Activated naive CD8-positive, alpha-beta T cell treated with anti-CD3 and anti-CD28 coated beads, Interleukin-2, amount 50 U/mL, for 16 hours (primary cell): ENCODE measurements around the gene VRK3.
"Not testable (repeated sequence)": the region's sequence is repeated elsewhere in the genome, so short reads cannot be mapped to it uniquely, and the experiment has no call there.

ENCODE experiments used
- DNase-seq: peaks from one replicate; pipeline ENCODE4 v3.0.0-alpha.2; 2020; ENCODE audit warnings: low read depth, low spot score

The VRK3 gene, protein sequence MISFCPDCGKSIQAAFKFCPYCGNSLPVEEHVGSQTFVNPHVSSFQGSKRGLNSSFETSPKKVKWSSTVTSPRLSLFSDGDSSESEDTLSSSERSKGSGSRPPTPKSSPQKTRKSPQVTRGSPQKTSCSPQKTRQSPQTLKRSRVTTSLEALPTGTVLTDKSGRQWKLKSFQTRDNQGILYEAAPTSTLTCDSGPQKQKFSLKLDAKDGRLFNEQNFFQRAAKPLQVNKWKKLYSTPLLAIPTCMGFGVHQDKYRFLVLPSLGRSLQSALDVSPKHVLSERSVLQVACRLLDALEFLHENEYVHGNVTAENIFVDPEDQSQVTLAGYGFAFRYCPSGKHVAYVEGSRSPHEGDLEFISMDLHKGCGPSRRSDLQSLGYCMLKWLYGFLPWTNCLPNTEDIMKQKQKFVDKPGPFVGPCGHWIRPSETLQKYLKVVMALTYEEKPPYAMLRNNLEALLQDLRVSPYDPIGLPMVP

DNA sequence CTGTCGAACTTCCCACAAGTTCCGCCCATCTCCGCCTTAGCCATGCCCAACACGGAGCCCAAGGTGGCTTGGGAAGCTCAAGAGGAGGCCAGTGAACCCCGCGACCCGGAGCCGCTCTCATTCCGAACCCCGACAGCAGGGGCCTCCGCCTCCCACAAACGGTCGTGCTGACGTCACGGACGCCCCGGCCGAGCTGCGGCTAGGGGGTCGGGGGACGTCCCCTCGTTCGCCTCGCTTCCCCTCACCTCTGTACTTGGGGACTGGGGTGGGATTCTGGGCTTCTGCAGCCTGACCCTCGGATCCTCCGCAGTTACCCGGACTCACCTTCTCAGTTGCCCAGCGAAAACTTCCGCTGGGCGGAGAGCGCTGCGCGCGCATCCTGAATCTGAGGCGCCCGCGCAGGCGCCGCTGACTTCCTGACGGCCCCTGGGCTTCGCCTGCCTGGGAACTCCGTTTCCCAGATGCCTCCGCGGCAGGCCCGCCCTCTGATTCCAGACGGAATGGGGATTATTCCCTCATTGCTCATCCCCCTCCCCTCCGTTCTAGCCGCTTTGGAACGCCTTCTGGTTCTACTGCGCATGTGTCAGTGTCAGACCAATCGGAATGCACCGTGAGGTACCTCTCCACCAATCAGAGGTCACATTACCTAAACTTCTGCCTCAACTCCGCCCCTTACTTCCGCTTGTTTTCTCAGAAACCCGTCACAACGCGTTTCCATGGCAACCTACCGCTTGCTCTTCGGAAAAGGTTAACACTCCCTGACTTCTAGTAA lies at the start of gene VRK3:
VRK3 (minus strand) TSS at position 351 of the 772 bp plus-strand sequence. CDS start 9,210 bp downstream, outside the sequence.
- DNase-seq = peak; percentile 91

GRCh38 chr19:50068382-50068781 lies 43.2 kb upstream of the VRK3 start:
- not testable (repeated sequence) for DNase-seq

DNA sequence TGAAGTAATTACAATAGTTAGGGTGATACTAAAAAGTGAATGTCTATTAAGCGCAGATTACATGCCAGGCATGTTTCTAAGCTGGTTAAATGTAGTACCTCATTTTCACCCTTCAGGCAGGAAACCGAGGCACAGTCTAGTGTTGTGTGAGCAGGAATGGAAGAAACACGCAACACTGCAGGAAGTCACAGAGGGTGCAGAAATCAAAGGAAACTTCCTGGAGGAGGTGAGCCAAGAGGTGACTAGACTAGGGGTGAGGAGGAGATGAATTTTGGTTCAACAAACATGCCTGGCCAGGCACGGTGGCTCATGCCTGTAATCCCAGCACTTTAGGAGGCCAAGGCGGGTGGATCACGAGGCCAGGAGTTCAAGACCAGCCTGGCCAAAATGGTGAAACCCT lies 42.4 kb upstream of the VRK3 start:
- DNase-seq = no peak

- DNase-seq = no peak
These were observed 40.8 kb upstream of the VRK3 start for GRCh38 chr19:50065938-50066337.

- no peak for DNase-seq
These were observed 36.5 kb upstream of the VRK3 start for GRCh38 chr19:50061650-50062049.

DNA sequence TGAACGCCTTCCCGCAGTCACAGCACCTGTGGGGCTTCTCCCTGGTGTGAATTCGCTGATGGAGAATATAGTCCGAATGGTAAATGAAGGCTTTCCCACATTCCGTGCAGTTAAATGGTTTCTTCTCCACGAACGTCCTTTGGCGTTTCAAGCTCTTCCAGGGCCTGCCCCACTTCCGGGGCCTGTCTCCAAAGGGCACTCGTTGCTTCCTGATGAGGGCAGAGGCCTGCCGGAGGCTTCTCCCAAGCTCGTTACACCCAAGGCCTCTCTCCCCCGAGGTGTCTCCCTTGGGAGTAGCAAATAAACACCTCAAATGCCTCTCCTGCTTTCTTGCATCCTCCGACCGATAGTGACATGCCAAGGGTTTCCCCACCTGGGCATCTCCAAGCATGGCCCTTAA lies 34.9 kb upstream of the VRK3 start:
- no peak for DNase-seq

DNA sequence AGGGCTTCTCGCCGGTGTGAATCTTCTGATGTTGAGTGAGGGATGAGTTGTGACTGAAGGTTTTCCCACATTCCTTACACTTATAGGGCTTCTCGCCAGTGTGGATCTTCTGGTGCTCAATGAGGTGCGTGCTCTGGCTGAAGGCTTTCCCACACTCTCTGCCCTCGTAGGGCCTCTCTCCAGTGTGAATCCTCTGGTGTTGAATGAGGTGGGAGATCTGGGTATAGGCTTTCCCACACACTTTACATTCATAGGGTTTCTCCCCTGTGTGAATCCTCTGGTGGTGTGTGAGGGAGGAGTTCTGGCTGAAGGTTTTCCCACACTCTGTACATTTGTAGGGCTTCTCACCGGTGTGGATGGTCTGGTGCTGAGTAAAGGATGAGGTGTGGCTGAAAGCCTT lies 33.9 kb upstream of the VRK3 start:
- DNase-seq = no peak

- DNase-seq = no peak
These were observed 33.3 kb upstream of the VRK3 start for GRCh38 chr19:50058425-50058824.

- DNase-seq = no peak
These were observed 27.9 kb upstream of the VRK3 start for GRCh38 chr19:50053119-50053518.

DNA sequence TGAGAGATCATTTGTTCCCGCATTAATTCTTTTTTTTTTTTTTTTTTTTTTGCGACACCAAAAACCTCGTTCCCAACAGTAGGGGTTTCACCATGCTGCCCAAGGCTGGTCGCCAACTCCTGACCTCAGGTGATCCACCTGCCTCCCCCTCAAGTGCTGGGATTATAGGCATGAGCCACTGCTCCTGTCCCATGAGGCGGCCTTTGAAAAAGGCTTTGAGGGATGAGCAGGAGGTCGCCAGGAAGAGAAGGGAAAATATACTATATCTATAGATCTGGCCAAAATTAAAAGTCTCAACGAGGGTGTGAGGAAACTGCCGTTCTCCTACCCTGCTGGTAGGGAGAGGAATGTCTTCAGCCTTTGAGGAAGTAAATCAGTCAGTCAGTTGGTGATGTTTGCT lies 26.8 kb upstream of the VRK3 start:
- no peak for DNase-seq

GRCh38 chr19:50051228-50051895 lies 26.2 kb upstream of the VRK3 start:
- not testable (repeated sequence) for DNase-seq

- peak; percentile 65 for DNase-seq
These were observed 25.4 kb upstream of the VRK3 start for GRCh38 chr19:50050406-50051227.

GRCh38 chr19:50047671-50048070 lies 22.5 kb upstream of the VRK3 start:
- no peak for DNase-seq

- DNase-seq = peak; percentile 23
These were observed 21.7 kb upstream of the VRK3 start for GRCh38 chr19:50046649-50047503.

GRCh38 chr19:50044922-50045321 lies 19.8 kb upstream of the VRK3 start:
- DNase-seq = no peak

GRCh38 chr19:50043967-50044366 lies 18.8 kb upstream of the VRK3 start:
- no peak for DNase-seq

DNA sequence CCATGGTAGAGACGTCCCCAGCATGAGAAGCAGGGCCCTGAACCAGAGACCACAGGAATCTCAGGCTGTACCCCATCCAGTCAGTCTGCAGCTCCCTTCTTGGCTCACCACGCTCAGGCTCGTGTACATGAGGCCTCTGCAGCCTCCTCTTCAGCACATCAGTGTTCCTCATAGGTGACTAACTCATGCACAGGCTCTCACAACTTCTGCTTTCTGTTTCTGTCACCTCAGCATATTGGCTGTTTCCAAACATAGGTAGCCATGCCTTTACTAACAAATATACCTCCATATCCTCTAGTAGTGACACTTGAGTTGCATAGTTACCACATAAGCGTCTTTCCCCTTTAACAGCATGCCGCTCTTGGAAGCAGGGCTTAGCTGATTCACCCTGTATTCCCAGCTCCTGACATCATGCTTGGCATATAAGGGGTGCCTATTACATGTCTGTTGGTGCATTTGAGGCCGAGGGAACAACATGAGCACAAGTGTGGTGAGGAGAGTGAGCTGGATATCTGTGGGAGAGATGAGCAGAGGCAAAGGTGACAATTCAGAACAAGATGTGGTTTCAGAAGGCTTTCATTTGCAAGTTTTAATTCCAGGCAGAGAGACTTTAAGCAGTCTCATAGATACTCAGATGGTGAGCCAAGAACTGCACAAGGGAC lies 17.3 kb upstream of the VRK3 start:
- DNase-seq = no peak

DNA sequence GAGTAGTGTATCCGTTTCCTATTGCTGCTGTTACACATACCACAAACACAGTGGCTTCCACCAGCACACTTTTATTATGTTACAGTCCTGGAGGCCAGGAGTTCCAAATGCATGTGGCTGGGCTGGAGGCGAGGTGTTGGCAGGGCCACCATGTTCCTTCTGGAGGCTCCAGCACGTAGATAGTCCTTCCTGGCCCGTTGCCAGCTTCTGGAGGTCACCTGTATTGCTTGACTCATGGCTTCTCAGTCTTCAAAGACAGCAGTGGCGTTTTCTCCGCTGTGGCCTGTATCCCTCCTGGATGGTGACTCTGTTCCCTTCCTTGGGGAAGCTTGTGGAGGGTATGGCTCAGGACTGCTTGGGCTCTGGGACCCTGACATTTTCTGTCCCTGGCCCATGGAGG lies 15.8 kb upstream of the VRK3 start:
- DNase-seq = no peak

DNA sequence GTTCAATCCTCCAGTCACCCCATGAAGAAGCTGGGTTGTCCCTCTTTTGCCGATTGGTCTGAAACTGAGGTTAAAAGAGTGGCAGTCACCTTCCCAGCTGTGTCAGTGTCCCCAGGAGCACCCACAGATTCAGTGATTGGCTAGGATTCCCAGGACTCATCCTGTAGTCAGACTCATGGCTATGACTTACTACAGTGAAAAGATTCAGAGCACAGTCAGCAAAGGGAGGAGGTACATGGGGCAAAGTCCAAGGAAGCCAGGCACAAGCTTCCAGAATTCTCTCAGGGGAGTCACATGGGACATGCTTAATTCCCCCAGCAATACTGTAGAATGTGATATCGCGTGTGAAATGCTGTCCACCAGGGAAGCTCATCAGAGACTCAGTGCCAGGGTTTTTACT lies 14.8 kb upstream of the VRK3 start:
- DNase-seq = no peak

- DNase-seq = no peak
These were observed 11.7 kb upstream of the VRK3 start for GRCh38 chr19:50036908-50037307.
